Activated CD8-positive, alpha-beta T cell treated with anti-CD3 and anti-CD28 coated beads, Interleukin-2, amount 10 ng/mL, durations not matched to agents 7 days and 5 days (primary cell): ENCODE results near the gene CACNB4. TPM values are rescaled to one million over a fixed set of nuclear protein-coding genes. Genes with fewer than 3 reads are reported as not detected.
"Not testable (repeated sequence)": the region's sequence is repeated elsewhere in the genome, so short reads cannot be mapped to it uniquely, and the experiment has no call there.

Experiments
- ATAC-seq: fragments of 150-1000 bp; cut with Tn5 transposase; one replicate; pipeline ENCODE4 v1.10.0; 2021; ENCODE audit warnings: moderate library complexity
- CTCF ChIA-PET: fragments of 350-600 bp; sonication (Branson Sonifier 250); formaldehyde crosslinking; loops from one replicate; lab custom pipeline; 2021; ENCODE audit warnings: antibody characterized with exemption; lab: Charles Lee
- POLR2A ChIA-PET: fragments of 350-600 bp; sonication (Branson Sonifier 250); formaldehyde crosslinking; loops from one replicate; lab custom pipeline; 2021; ENCODE audit warnings: antibody characterized with exemption; lab: Charles Lee
- DNase-seq: peaks from one replicate; pipeline ENCODE4 v3.0.0-alpha.2; 2020
- H3K27ac Mint-ChIP-seq: one replicate; pipeline ENCODE4 v1.8.0; 2021; ENCODE audit warnings: mild to moderate bottlenecking, mixed read lengths
- H3K27me3 Mint-ChIP-seq: one replicate; pipeline ENCODE4 v1.8.0; 2021; ENCODE audit warnings: low read depth, mixed read lengths
- H3K36me3 Mint-ChIP-seq: one replicate; pipeline ENCODE4 v1.8.0; 2021; ENCODE audit warnings: low read depth, mixed read lengths
- H3K4me1 Mint-ChIP-seq: one replicate; pipeline ENCODE4 v1.8.0; 2021; ENCODE audit warnings: low read depth, mixed read lengths
- H3K4me3 Mint-ChIP-seq: one replicate; pipeline ENCODE4 v1.8.0; 2021; ENCODE audit warnings: mild to moderate bottlenecking, mixed read lengths
- H3K9me3 Mint-ChIP-seq: one replicate; pipeline ENCODE4 v1.8.0; 2022; ENCODE audit warnings: mixed read lengths; ENCODE audit not compliant: insufficient read depth
- total RNA-seq, 2 experiments: library from RNA; stranded (reverse); gene quantifications; one replicate each; pipeline ENCODE4 v1.2.3, GENCODE V29; 2021

CACNB4 gene
- total RNA-seq, 2 experiments from 2014 or later = 0.29 to 0.47 TPM

GRCh38 chr2:152100961-152101360 is 2.1 kb upstream of the CACNB4 start:
- CTCF ChIA-PET = no interaction called here
- H3K27ac Mint-ChIP-seq = no peak overlapping the region
- H3K36me3 Mint-ChIP-seq = no peaks in the 10 kb centered on the region
- DNase-seq = no peak
- POLR2A ChIA-PET = no interaction called here
- H3K9me3 Mint-ChIP-seq = no peaks in the 10 kb centered on the region
- H3K4me3 Mint-ChIP-seq = no peak overlapping the region
- H3K4me1 Mint-ChIP-seq = peaks cover 11% of the 10 kb centered on the region
- no peak for ATAC-seq
- peaks cover 40% of the 10 kb centered on the region for H3K27me3 Mint-ChIP-seq

- no peak overlapping the region for H3K27ac Mint-ChIP-seq
- ChIA-PET POLR2A (interaction anchor here (0.5 kb wide), 1 partner anchor 74 kb away, joined by 3 read pairs; no protein-coding TSS in a partner anchor), CTCF (interaction anchor here (1.1 kb wide), 1 partner anchor 63 kb away, joined by 3 read pairs; no protein-coding TSS in a partner anchor)
- peak; percentile 21 for DNase-seq
- H3K4me3 Mint-ChIP-seq = peak overlapping the region; percentile 71
- peaks cover 11% of the 10 kb centered on the region for H3K4me1 Mint-ChIP-seq
- H3K36me3 Mint-ChIP-seq = no peaks in the 10 kb centered on the region
- H3K9me3 Mint-ChIP-seq = no peaks in the 10 kb centered on the region
- peak; percentile 37 for ATAC-seq
- H3K27me3 Mint-ChIP-seq = peaks cover 46% of the 10 kb centered on the region
Observed at GRCh38 chr2:152099367-152100050, 665 bp upstream of the CACNB4 start.

- ChIA-PET CTCF (interaction anchor here (1.2 kb wide), 1 partner anchor 78 kb away, joined by 3 read pairs; the partner anchor contains the start of gene STAM2), POLR2A (no interaction called here)
- Mint-ChIP-seq H3K4me3 (peak overlapping the region; percentile 48), H3K4me1 (peaks cover 11% of the 10 kb centered on the region), H3K27ac (no peak overlapping the region), H3K27me3 (peaks cover 46% of the 10 kb centered on the region), H3K36me3 (no peaks in the 10 kb centered on the region), H3K9me3 (no peaks in the 10 kb centered on the region)
- no peak for DNase-seq
- ATAC-seq = peak; percentile 37
Observed at GRCh38 chr2:152097801-152098495, 896 bp downstream of the CACNB4 start.

GRCh38 chr2:152097290-152097800 is 1.5 kb downstream of the CACNB4 start:
- Mint-ChIP-seq H3K36me3 (no peaks in the 10 kb centered on the region), H3K4me1 (peaks cover 11% of the 10 kb centered on the region), H3K9me3 (no peaks in the 10 kb centered on the region), H3K4me3 (peak overlapping the region; percentile 48), H3K27me3 (peaks cover 46% of the 10 kb centered on the region), H3K27ac (no peak overlapping the region)
- CTCF ChIA-PET = interaction anchor here (1.2 kb wide), 1 partner anchor 79 kb away, joined by 3 read pairs; the partner anchor contains the start of gene STAM2
- POLR2A ChIA-PET = no interaction called here
- ATAC-seq (no peak), DNase-seq (no peak)

GRCh38 chr2:152095146-152095545 is 3.7 kb downstream of the CACNB4 start:
- no peaks in the 10 kb centered on the region for H3K36me3 Mint-ChIP-seq
- no peak overlapping the region for H3K27ac Mint-ChIP-seq
- peaks cover 11% of the 10 kb centered on the region for H3K4me1 Mint-ChIP-seq
- DNase-seq = no peak
- H3K27me3 Mint-ChIP-seq = peaks cover 40% of the 10 kb centered on the region
- POLR2A ChIA-PET = no interaction called here
- CTCF ChIA-PET = no interaction called here
- H3K4me3 Mint-ChIP-seq = no peak overlapping the region
- ATAC-seq = no peak
- no peaks in the 10 kb centered on the region for H3K9me3 Mint-ChIP-seq

GRCh38 chr2:152094014-152094413 is 4.8 kb downstream of the CACNB4 start:
- H3K27ac Mint-ChIP-seq = no peak overlapping the region
- CTCF ChIA-PET = no interaction called here
- DNase-seq (no peak), ATAC-seq (no peak)
- no peak overlapping the region for H3K4me3 Mint-ChIP-seq
- H3K9me3 Mint-ChIP-seq = no peaks in the 10 kb centered on the region
- peaks cover 33% of the 10 kb centered on the region for H3K27me3 Mint-ChIP-seq
- POLR2A ChIA-PET = no interaction called here
- peaks cover 7% of the 10 kb centered on the region for H3K4me1 Mint-ChIP-seq
- H3K36me3 Mint-ChIP-seq = no peaks in the 10 kb centered on the region

- peaks cover 7% of the 10 kb centered on the region for H3K4me1 Mint-ChIP-seq
- DNase-seq = no peak
- CTCF ChIA-PET = no interaction called here
- no peak overlapping the region for H3K4me3 Mint-ChIP-seq
- H3K36me3 Mint-ChIP-seq = no peaks in the 10 kb centered on the region
- POLR2A ChIA-PET = interaction anchor here (0.6 kb wide), 1 partner anchor 14 kb away, joined by 6 read pairs; no protein-coding TSS in a partner anchor
- no peaks in the 10 kb centered on the region for H3K9me3 Mint-ChIP-seq
- no peak for ATAC-seq
- H3K27me3 Mint-ChIP-seq = peaks cover 33% of the 10 kb centered on the region
- H3K27ac Mint-ChIP-seq = no peak overlapping the region
Observed at GRCh38 chr2:152093464-152093863, 5.4 kb downstream of the CACNB4 start.

- Mint-ChIP-seq H3K27ac (no peak overlapping the region), H3K4me3 (no peak overlapping the region), H3K36me3 (no peaks in the 10 kb centered on the region), H3K4me1 (no peaks in the 10 kb centered on the region), H3K9me3 (no peaks in the 10 kb centered on the region), H3K27me3 (peaks cover 21% of the 10 kb centered on the region)
- no peak for ATAC-seq
- ChIA-PET POLR2A (no interaction called here), CTCF (no interaction called here)
- DNase-seq = no peak
Observed at GRCh38 chr2:152092095-152092494, 6.7 kb downstream of the CACNB4 start.

GRCh38 chr2:152090726-152091125 is 8.1 kb downstream of the CACNB4 start:
- ATAC-seq, DNase-seq, H3K4me3 Mint-ChIP-seq, H3K9me3 Mint-ChIP-seq, POLR2A ChIA-PET, H3K27ac Mint-ChIP-seq, H3K36me3 Mint-ChIP-seq, H3K4me1 Mint-ChIP-seq: not testable (repeated sequence)
- CTCF ChIA-PET = interaction anchor here (0.6 kb wide), 1 partner anchor 30 kb away, joined by 4 read pairs; no protein-coding TSS in a partner anchor
- peaks cover 16% of the 10 kb centered on the region for H3K27me3 Mint-ChIP-seq

GRCh38 chr2:152089238-152089637 is 9.6 kb downstream of the CACNB4 start:
- POLR2A ChIA-PET = no interaction called here
- no peak for ATAC-seq

GRCh38 chr2:152088006-152088405 is 10.8 kb downstream of the CACNB4 start:
- DNase-seq = no peak
- POLR2A ChIA-PET = interaction anchor here (0.6 kb wide), 1 partner anchor 336 kb away, joined by 3 read pairs; no protein-coding TSS in a partner anchor
- Mint-ChIP-seq H3K27ac (no peak overlapping the region), H3K4me1 (no peaks in the 10 kb centered on the region), H3K9me3 (no peaks in the 10 kb centered on the region), H3K27me3 (peaks cover 6% of the 10 kb centered on the region), H3K36me3 (no peaks in the 10 kb centered on the region), H3K4me3 (no peak overlapping the region)
- no peak for ATAC-seq
- CTCF ChIA-PET = no interaction called here

More at GRCh38 chr2:152089238-152089637, 9.6 kb downstream of the CACNB4 start:
- DNase-seq = no peak
- CTCF ChIA-PET = no interaction called here
- H3K9me3 Mint-ChIP-seq = no peaks in the 10 kb centered on the region
- H3K4me3 Mint-ChIP-seq = no peak overlapping the region
- peaks cover 9% of the 10 kb centered on the region for H3K27me3 Mint-ChIP-seq
- no peaks in the 10 kb centered on the region for H3K36me3 Mint-ChIP-seq
- no peaks in the 10 kb centered on the region for H3K4me1 Mint-ChIP-seq
- H3K27ac Mint-ChIP-seq = no peak overlapping the region

- Mint-ChIP-seq H3K27ac (no peak overlapping the region), H3K4me1 (no peaks in the 10 kb centered on the region), H3K27me3 (peaks cover 6% of the 10 kb centered on the region), H3K9me3 (no peaks in the 10 kb centered on the region), H3K36me3 (no peaks in the 10 kb centered on the region), H3K4me3 (no peak overlapping the region)
- DNase-seq (no peak), ATAC-seq (no peak)
- POLR2A ChIA-PET = no interaction called here
- CTCF ChIA-PET = no interaction called here
Observed at GRCh38 chr2:152086231-152086630, 12.6 kb downstream of the CACNB4 start.
